22Rv1 (cell line): Measurements from ENCODE around the gene ATP11A.

Source experiments
- CTCF ChIP-seq: fragments of 450-650 bp; IDR thresholded peaks from 2 replicates; pipeline ENCODE4 v1.5.1; 2017; ENCODE audit warnings: mild to moderate bottlenecking
- ZFX ChIP-seq: fragments of 450-650 bp; IDR thresholded peaks from 2 replicates; pipeline ENCODE4 v1.6.1; 2017; ENCODE audit warnings: antibody characterized with exemption, borderline replicate concordance

GRCh38 chr13:112759053-112759452 lies 69.2 kb downstream of the ATP11A start:
- no peak for TF ChIP-seq CTCF
- TF ChIP-seq ZFX: no peak
